Measurements from ENCODE around the gene CFAP298. TPM values are rescaled to one million over a fixed set of nuclear protein-coding genes. Genes with fewer than 3 reads are reported as not detected.
A peak's percentile ranks its signal among the peaks of the same experiment; 100 is the strongest.

CFAP298 gene
- total and polyA plus RNA-seq, 2 of the 13 experiments (the other 11 are each of a cell fraction or from before 2014, with no cell fraction given), result 21.2 to 62.2 TPM

DNA sequence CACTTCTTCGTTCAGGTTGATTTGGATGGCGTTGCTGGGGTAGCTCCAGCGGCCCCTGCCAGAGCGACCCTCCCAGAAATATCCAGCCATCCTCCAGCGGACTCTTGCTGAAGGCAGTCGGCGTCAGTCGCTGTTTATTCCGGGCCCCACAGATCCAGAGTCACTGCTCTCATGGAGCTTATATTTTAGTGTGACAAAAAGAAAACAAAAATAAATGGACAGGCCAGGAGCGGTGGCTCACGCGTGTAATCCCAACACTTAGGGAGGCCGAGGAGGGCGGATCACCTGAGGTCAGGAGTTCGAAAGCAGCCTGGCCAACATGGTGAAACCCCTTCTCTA, 791 bp upstream of the CFAP298 start:
- FAIRE-seq (no peak), ATAC-seq (peak; percentile 38), DNase-seq (ENCODE audit: low spot score) (no peak)
- Histone ChIP-seq H3K4me1 (ENCODE audit: insufficient read depth, low read length) (peaks cover 14% of the 10 kb centered on the region), H3K79me2 (ENCODE audit: insufficient read depth, low read length) (peaks cover 18% of the 10 kb centered on the region), H3K27me3 (ENCODE audit: control insufficient read depth in 1 of 2, insufficient read depth in 2 of 2, low read length in 2 of 2) (no peaks in the 10 kb centered on the region; a peak in 1 of 5 replicates), H3K9me3 (ENCODE audit: low read length) (no peaks in the 10 kb centered on the region), H2AFZ (ENCODE audit: low read length) (no peak overlapping the region), H3K4me3 (replicated peaks in 1 of 3; ENCODE audit: insufficient read depth in 1 of 3, low read depth in 2 of 3, low read length in 3 of 3) (peak overlapping the region; percentile 69 to 90 (median 88)), H3K27ac (ENCODE audit: extremely low read length, insufficient read depth, low read length) (peak overlapping the region; percentile 96), H4K20me1 (ENCODE audit: insufficient read depth, low read length) (0 out of 2 replicates have a peak, but pooled peaks cover 4% of the 10 kb centered on the region), H3K36me3 (replicated peaks in 1 of 2; ENCODE audit: control insufficient read depth in 1 of 2, insufficient read depth in 2 of 2, low read length in 2 of 2) (peaks cover 1 to 12% of the 10 kb centered on the region in 2 experiments; a peak in 2 of 5 replicates), H3K9ac (ENCODE audit: insufficient read depth, low read depth, low read length) (peak overlapping the region; percentile 95), H3K4me2 (ENCODE audit: low read depth, low read length) (peak overlapping the region; percentile 74)
- 0% methylated on average over 12 of the region's 15 CpGs for WGBS (ENCODE audit: low lambda C conversion rate)
- TF ChIP-seq FOXJ3 (CRISPR knock-in tag; IDR thresholded peaks at IDR 0.05; ENCODE audit: borderline replicate concordance), result no peak
- no peak for TF ChIP-seq MAFF (IDR thresholded peaks at IDR 0.05; ENCODE audit: low read depth, low read length)
- peak; percentile 6; the same call in 1 of the 2 replicates for TF ChIP-seq TARDBP (CRISPR knock-in tag; IDR thresholded peaks at IDR 0.05)
- TF ChIP-seq, protein P1, sequence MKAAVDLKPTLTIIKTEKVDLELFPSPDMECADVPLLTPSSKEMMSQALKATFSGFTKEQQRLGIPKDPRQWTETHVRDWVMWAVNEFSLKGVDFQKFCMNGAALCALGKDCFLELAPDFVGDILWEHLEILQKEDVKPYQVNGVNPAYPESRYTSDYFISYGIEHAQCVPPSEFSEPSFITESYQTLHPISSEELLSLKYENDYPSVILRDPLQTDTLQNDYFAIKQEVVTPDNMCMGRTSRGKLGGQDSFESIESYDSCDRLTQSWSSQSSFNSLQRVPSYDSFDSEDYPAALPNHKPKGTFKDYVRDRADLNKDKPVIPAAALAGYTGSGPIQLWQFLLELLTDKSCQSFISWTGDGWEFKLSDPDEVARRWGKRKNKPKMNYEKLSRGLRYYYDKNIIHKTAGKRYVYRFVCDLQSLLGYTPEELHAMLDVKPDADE (CRISPR knock-in tag; IDR thresholded peaks at IDR 0.05), result no peak
- no peak for TF ChIP-seq KLF12 (CRISPR knock-in tag; IDR thresholded peaks at IDR 0.05; ENCODE audit: borderline replicate concordance)
- TF ChIP-seq, protein P2, sequence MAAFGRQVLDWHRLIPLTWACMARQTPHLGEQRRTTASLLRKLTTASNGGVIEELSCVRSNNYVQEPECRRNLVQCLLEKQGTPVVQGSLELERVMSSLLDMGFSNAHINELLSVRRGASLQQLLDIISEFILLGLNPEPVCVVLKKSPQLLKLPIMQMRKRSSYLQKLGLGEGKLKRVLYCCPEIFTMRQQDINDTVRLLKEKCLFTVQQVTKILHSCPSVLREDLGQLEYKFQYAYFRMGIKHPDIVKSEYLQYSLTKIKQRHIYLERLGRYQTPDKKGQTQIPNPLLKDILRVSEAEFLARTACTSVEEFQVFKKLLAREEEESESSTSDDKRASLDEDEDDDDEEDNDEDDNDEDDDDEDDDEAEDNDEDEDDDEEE (CRISPR knock-in tag; IDR thresholded peaks at IDR 0.05), result peak; percentile 66; the same call in 1 of the 2 replicates
- TF ChIP-seq ZNF510 (CRISPR knock-in tag; IDR thresholded peaks at IDR 0.05; ENCODE audit: low read depth), result peak; percentile 5; the same call in 1 of the 2 replicates
- 0 out of 2 replicates have a peak, but pooled peaks have one; percentile 19 for TF ChIP-seq ZNF317 (CRISPR knock-in tag; IDR thresholded peaks at IDR 0.05)
- ChIA-PET POLR2A (interaction anchor here (0.9 to 2.6 kb wide), 8 partner anchors 12 to 220 kb away, joined by 3 to 22 read pairs (median 6); partner anchors contain the start of genes SYNJ1 and URB1), CTCF (ENCODE audit: low intra/inter-chr PET ratio, low total read pairs) (no interaction called here)
- intact Hi-C loops (cut with micrococcal nuclease; ENCODE audit: unreplicated experiment), result no loop called here
- TSS peak; percentile 91 for BruUV-seq (replicated peaks)
- in situ Hi-C loops (cut with HindIII; ENCODE audit: extremely low pct_ligation_motif_present, low pct_unique_long_range_greater_than_20kb), result no loop called here

All from HepG2 (cell line).